ENCODE results near the gene TFB2M. TPM values are rescaled to one million over a fixed set of nuclear protein-coding genes. Genes with fewer than 3 reads are reported as not detected.
"Not testable (repeated sequence)": the region's sequence is repeated elsewhere in the genome, so short reads cannot be mapped to it uniquely, and the experiment has no call there.

Gene TFB2M
- total RNA-seq, 1 donor from 2014 or later = 15.5 TPM

GRCh38 chr1:246567646-246568235, 1.7 kb upstream of the TFB2M start:
- H3K4me3 ChIP-seq (ENCODE audit: low read depth, low read length) = peak overlapping the region; percentile 96
- TF ChIP-seq, protein P1, sequence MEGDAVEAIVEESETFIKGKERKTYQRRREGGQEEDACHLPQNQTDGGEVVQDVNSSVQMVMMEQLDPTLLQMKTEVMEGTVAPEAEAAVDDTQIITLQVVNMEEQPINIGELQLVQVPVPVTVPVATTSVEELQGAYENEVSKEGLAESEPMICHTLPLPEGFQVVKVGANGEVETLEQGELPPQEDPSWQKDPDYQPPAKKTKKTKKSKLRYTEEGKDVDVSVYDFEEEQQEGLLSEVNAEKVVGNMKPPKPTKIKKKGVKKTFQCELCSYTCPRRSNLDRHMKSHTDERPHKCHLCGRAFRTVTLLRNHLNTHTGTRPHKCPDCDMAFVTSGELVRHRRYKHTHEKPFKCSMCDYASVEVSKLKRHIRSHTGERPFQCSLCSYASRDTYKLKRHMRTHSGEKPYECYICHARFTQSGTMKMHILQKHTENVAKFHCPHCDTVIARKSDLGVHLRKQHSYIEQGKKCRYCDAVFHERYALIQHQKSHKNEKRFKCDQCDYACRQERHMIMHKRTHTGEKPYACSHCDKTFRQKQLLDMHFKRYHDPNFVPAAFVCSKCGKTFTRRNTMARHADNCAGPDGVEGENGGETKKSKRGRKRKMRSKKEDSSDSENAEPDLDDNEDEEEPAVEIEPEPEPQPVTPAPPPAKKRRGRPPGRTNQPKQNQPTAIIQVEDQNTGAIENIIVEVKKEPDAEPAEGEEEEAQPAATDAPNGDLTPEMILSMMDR (conservative IDR thresholded peaks at IDR 0.05; ENCODE audit: low read depth, low read length) = no peak
- no peak for DNase-seq (ENCODE audit: low read depth)

DNA sequence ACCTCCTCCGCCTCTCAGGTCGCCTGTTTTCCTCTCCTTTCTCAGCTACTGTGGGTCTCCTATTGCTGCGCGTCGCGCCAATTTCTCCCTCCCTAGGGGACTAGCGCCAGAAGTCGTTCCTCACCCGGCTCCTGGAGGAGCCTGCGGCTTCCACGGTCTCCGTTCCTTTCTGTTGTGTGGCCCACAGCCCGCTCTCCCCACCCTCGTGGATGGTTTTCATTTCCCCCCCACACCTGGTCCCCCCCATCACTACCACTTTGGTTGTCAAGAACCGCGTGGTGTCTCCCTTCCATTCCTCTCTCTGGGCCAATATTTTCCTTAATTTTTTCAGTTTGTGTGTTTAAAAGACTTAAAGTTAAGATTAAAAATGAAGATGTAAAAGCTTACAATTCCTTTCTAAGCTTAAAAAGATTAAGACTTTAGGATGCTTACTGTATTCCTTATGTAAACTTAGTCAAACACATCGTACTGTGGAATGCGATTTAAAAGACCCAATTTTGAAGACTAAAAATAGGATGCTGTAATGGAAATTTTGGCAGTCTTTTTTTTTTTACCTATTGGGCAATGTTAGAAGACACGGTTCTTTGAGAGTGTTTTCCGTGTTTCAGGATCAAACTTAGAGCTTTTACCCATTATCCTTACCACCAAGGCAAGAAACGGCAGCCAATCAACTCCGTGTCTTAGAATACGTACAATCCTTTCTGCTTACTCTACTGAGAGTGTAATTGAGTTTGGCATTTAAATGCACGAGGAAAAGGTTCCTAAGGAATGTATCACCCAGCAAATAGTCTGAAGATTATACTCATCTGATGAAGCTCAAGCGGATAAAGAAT, 968 bp upstream of the TFB2M start:
- DNase-seq (ENCODE audit: low read depth) = no peak
- TF ChIP-seq, protein P1 (conservative IDR thresholded peaks at IDR 0.05; ENCODE audit: low read depth, low read length) = no peak
- peak overlapping the region; percentile 96 for H3K4me3 ChIP-seq (ENCODE audit: low read depth, low read length)

GRCh38 chr1:246565751-246566127, 322 bp downstream of the TFB2M start:
- peak overlapping the region; percentile 96 for H3K4me3 ChIP-seq (ENCODE audit: low read depth, low read length)
- no peak for DNase-seq (ENCODE audit: low read depth)
- TF ChIP-seq, protein P1 (conservative IDR thresholded peaks at IDR 0.05; ENCODE audit: low read depth, low read length) = no peak

DNA sequence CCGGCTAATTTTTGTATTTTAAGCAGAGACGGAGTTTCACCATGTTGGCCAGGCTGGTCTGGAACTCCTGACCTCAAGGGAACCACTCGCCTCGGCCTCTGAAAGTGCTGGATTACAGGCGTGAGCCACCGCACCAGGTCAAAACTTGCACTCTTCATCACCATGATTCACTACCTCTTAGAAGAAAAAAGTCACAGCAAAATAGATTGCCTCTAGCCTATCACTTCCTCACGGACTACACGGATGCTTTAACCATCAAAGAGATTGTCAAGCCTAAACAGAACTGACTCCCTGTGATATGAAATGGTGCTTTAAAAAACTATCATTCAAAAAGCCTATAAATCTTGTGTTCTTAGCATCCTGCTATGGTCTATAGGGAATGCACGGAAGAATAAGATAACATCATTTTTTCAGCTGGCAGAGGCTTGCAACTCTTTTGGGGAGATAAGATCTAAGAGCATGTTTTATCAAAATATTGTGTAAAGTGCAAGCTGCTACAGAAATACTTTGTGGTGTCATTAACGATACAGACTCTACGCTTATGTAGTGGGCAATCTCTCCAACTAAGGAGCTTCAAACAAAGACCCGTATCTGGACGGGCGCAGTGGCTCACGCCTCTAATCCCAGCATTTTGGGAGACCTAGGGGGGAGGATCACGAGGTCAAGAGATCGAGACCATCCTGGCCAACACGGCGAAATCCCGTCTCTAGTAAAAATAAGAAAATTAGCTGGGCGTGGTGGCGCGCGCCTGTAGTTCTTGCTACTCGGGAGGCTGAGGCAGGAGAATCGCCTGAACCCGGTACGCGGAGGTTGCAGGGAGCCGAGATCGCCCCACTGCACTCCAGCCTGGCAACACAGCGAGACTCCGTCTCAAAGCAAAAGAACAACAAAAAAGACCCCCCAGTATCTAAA, 966 bp downstream of the TFB2M start:
- peak overlapping the region; percentile 96 for H3K4me3 ChIP-seq (ENCODE audit: low read depth, low read length)
- TF ChIP-seq, protein P1 (conservative IDR thresholded peaks at IDR 0.05; ENCODE audit: low read depth, low read length) = no peak
- DNase-seq (ENCODE audit: low read depth) = no peak

GRCh38 chr1:246560833-246561232, 5.2 kb downstream of the TFB2M start:
- DNase-seq (ENCODE audit: low read depth); H3K4me3 ChIP-seq (ENCODE audit: low read depth, low read length): not testable (repeated sequence)

DNA sequence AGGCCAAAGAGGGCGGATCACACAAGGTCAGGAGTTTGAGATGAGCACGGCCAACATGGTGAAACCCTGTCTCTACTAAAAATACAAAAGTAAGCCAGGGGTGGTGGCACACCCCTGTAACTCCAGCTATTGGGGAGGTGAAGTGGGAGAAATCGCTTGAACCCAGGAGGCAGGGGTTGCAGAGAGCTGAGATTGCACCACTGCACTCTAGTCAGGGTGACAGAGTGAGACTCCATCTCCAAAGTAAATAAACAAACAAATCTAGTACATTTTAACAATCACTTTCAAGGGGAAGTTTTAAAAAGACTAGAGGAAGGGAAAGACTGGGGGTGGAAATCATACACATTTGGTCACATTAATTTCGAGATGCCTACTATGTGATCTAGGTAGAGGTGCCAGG, 6.8 kb downstream of the TFB2M start:
- TF ChIP-seq, protein P1 (conservative IDR thresholded peaks at IDR 0.05; ENCODE audit: low read depth, low read length) = no peak
- no peak for DNase-seq (ENCODE audit: low read depth)
- H3K4me3 ChIP-seq (ENCODE audit: low read depth, low read length) = no peak overlapping the region

DNA sequence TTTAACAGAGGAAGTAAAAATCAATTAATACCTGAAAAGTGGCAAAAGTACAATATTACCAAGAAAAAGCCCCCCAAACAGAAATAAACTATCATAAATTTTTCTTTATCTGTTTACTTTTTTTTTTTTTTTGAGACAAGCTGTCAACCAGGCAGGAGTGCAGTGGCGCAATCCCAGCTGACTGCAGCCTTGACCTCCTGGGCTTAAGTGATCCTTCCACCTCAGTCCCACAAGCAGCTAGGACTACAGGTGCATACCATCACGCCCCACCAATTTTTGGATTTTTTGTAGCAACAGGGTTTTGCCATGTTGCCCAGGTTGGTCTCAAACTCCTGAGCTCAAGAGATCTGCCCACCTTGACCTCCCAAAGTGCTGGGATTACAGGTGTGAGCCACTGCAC, 8.0 kb downstream of the TFB2M start:
- TF ChIP-seq, protein P1 (conservative IDR thresholded peaks at IDR 0.05; ENCODE audit: low read depth, low read length) = no peak
- H3K4me3 ChIP-seq (ENCODE audit: low read depth, low read length) = no peak overlapping the region
- DNase-seq (ENCODE audit: low read depth) = no peak

Measured in epithelial cell of proximal tubule (primary cell).